CD4-positive, alpha-beta T cell treated with Interleukin-2 at 100 ng/mL for 4 hours (primary cell): ENCODE measurements around the gene SLC11A2.
"Not testable (repeated sequence)": the region's sequence is repeated elsewhere in the genome, so short reads cannot be mapped to it uniquely, and the experiment has no call there.

ENCODE experiments used
- DNase-seq: peaks from one replicate; pipeline ENCODE4 v3.0.0-alpha.2; 2020; ENCODE audit warnings: low spot score

The SLC11A2 gene

DNA sequence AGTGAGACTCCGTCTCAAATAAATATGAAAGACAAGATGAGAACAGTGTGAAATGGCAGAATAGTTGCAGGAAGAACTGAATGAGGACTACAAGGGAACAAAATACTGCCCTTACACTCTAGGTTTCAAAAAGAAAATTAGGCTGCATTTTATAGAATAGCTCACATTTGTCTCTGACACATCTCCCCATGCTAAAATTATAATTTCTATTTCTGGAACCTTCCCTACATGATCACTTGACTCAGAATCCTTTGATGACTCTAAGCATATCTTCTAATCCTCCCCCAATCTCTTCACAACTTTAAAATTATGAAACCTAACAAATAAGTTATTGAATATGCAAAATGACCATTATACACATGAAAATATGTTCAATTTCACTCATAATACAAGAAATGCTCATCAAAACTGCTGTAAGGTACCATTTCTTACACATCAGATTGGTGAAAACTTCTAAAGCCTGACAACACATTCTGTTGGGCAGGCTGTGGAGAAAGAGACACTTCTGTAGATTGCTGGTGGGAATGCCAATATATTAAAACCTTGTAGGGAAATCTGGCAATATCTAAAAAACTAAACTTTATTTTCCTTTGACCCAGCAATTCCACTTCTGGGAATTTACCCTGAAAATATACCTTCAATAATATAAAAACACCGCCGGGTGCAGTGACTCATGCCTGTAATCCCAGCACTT is 78.1 kb downstream of the SLC11A2 start:
- DNase-seq: no peak

DNA sequence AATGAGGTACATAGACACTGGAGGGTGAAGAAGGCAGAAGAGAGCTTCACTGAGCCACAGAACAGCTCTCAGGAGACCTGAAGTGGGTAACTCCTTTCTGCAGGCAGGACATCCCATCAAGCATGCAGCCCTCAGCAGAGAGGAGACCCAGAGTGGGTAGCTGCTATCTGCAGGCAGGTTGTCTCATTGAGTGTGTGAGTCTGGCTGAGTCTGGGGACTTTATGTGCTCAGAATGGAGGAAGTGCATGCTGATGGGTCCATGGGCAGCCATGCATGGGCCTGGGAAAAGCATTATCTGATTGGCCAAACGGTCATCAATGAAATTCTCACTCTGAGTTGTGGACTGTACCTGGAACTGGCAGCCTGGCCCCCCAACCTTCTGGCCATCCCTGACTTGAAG is 88.5 kb downstream of the SLC11A2 start:
- no peak for DNase-seq

DNA sequence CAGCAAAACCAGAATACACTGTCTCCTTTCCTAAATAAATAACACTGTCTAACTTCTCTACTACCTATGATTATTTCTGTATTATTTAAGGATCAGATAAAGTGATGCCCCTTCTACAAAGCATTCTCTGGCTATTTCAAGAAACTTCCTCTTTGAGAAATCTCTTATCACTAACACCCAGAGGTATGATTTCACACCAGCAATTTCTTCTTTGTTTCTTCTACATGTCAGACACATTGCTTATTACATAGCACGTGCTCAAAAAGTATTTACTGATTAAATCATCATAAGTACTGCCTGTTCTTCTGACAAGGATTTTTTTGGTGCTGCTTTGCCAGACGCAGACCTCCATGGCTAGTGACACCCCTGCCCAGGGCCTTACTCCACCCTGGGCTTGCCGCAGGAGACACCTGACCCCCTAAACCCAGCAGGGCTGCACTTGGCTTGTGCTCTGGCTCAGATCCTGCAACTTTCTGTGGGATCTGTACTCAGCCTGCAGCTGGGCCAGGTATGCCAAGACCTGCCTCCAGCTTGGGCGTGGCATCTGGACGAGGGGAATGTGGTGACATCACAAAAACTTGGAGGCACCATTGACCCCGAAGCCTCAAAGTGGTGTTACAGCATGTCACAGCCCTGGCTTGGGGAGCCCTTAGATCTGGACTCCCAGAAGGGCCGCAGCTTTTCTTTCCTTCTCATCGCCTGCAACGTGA is 89.2 kb downstream of the SLC11A2 start:
- no peak for DNase-seq

DNA sequence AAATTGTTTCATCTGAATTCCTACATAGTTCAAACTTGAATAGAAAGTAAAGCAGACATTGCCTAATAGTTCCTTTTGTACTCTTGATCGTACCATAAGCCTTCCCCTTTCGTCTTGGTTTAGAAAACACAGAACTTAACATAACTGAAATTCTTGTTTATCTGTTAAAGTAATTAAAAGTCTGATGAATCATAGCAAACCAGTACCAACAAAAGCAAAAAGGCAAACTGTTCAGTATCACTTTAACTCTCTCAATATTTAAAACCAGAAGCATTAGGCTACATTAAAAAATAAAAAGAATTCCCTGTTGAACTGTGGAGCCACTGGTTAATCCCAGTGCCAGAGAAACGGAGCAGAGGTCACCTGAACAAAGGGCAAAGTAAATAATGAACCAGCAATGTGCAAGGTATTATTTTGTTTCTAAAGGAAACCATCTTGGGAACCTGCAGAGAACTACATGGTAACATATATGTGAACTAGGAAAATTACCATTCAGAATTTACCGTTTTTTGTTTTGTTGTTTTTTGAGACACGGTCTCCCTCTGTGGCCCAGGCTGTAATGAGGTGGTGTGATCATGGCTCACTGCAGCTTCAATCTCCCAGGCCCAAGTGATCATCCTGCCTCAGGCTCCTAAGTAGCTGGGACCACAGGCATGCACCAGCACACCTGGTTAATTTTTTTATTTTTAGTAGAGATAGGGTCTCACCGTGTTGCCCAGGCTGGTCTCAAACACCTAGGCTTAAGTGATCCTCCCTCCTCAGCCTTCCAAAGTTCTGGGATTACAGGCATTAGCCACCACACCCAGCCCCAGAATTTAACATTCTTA is 91.0 kb downstream of the SLC11A2 start:
- DNase-seq: no peak

DNA sequence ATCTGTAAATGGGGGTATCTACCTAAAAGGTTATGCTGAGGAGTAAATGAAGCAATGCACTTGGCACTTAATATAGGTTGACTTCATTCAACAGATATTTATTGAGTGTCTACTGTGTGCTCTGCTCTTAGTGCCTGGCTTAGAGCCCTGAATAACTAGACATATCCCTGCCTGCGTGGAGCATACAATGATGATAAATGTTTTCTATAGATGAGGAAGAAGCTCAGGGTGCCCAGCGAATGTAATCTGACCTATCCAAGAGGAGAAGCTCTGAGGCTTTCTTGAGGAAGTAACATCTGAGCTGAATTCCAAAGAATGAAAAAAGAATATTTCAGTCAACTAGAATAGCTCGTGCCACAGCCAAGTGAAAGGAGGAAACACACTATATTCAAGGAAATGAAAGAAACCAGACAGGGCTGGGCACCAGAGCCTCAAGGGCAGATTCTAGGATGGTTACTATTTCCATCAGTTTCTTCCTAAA is 91.8 kb downstream of the SLC11A2 start:
- DNase-seq: no peak

DNA sequence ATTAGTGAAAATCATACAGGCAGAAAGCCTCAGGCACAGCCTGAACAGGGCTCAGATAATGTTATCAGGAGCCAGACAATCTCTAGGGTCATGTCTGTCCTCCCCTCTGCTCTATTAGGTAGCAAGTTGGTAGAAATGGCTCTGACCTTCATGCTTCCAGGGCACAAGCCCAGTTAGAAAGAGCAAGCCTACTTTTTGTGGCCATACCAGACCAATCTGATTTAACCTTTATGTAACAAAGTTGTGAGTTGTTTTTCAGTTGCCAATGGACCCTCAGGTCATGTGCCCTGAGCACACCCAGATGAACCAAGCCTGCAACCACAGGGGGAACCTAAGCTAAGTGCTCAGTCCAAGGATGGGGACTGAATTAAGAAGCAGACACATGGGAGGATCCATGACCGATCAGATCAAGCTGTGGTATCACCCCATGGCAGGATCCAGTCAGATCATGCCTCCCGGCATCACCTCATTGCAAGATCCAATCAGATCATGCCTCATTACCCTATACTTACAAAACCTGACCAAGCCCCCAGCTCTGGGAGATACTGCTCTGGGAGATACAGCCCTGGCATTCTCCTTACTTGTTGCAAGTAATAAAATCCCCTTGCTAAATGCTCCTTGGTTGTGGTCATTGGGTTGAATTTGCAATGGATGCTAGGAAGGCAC is 92.6 kb downstream of the SLC11A2 start:
- no peak for DNase-seq

DNA sequence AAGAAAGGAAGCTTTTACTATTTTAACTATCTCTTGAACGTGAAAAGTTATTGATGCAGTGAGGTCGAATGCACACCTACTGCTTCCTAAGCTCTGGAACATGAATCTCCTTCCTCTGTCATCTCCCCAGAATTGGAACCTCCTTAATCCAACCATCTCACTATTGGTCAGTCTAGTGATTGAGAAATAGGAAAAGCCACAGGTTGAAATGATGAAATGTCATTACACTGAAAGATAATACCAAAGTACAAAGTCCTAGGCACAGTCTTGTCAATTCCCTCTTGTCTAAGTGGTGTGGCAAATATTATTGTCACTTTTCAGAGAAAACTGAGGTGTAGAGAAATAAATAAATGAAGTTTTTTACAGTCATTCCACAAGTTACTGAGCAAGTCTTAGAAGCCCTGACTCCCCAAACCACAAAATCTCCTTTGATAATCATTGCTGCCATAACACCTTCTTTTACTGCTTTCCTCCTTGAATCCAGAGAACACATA is 93.3 kb downstream of the SLC11A2 start:
- no peak for DNase-seq

DNA sequence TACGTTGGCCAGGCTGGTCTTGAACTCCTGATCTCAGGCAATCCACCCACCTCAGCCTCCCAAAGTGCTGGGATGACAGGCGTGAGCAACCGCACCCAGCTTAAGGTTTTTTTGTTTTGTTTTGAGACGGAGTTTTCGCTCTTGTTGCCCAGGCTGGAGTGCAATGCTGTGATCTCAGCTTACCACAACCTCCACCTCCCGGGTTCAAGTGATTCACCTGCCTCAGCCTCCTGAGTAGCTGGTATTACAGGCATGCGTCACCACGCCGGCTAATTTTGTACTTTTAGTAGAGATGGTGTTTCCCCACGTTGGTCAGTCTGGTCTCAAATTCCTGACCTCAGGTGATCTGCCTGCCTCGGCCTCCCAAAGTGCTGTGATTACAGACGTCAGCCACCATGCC is 95.7 kb downstream of the SLC11A2 start:
- DNase-seq: not testable (repeated sequence)

DNA sequence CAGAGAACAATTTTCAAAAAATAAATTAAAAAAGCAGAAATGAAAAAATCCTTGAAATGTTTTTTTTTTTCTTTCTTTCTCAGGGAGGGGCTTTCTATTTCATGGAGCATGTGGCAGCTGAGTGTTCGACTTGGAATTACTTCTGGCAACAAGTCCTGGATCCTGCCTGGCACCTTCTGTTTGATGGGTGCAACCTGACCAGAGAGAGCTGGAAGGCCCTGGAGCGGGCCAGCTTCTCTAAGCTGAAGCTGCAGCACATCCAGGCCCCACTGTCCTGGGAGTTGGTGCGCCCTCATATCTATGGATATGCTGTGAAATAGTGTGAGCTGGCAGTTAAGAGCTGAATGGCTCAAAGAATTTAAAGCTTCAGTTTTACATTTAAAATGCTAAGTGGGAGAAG is 96.4 kb downstream of the SLC11A2 start:
- DNase-seq: no peak
